OCI-LY7 (cell line): ENCODE measurements around the gene GNG5. TPM values are rescaled to one million over a fixed set of nuclear protein-coding genes. Genes with fewer than 3 reads are reported as not detected.
A peak's percentile ranks its signal among the peaks of the same experiment; 100 is the strongest.

ENCODE experiments used
- BruUV-seq: library from RNA; stranded (reverse); fragments of 400-500 nt; replicated peaks from 2 replicates; lab custom pipeline; 2021; lab: Mats Ljungman, UMichigan
- CTCF ChIA-PET: fragments of 300-600 bp; sonication (Branson Sonifier 250); formaldehyde crosslinking; loops from one replicate; lab custom pipeline; 2022; ENCODE audit warnings: antibody characterized with exemption; ENCODE audit not compliant: unreplicated experiment; lab: Charles Lee
- POLR2A ChIA-PET: fragments of 300-600 bp; sonication (Branson Sonifier 250); formaldehyde crosslinking; loops from one replicate; lab custom pipeline; 2022; ENCODE audit warnings: antibody characterized with exemption; lab: Charles Lee
- DNase-seq: peaks from one replicate; pipeline ENCODE4 v3.0.0-alpha.2; 2015; ENCODE audit warnings: low spot score
- H2AFZ ChIP-seq: fragments of 200-600 bp; sonication (generic), shearing (Covaris generic); 2 replicates; pipeline ENCODE4 v1.6.1; 2014; ENCODE audit warnings: mild to moderate bottlenecking, antibody characterized with exemption, low read length, moderate library complexity
- H3K27ac ChIP-seq: fragments of 200-600 bp; sonication (generic); 2 replicates; pipeline ENCODE4 v1.5.1; 2014; ENCODE audit warnings: mixed run types, low read depth, mild to moderate bottlenecking, moderate library complexity, low read length, inconsistent platforms; ENCODE audit not compliant: poor library complexity, severe bottlenecking
- H3K36me3 ChIP-seq: fragments of 200-600 bp; sonication (generic); 2 replicates; pipeline ENCODE4 v1.6.1; 2014; ENCODE audit warnings: mild to moderate bottlenecking, antibody characterized with exemption, low read length, moderate library complexity, mixed read lengths; ENCODE audit not compliant: insufficient read depth
- H3K4me1 ChIP-seq: fragments of 200-600 bp; sonication (generic); 2 replicates; pipeline ENCODE4 v1.5.1; 2014; ENCODE audit warnings: mild to moderate bottlenecking, low read length; ENCODE audit not compliant: insufficient read depth, poor library complexity, severe bottlenecking
- H3K4me2 ChIP-seq: fragments of 200-600 bp; sonication (generic); 2 replicates; pipeline ENCODE4 v1.6.1; 2014; ENCODE audit warnings: mild to moderate bottlenecking, low read length
- H3K4me3 ChIP-seq: fragments of 200-600 bp; sonication (generic); 2 replicates; pipeline ENCODE4 v1.5.1; 2014; ENCODE audit warnings: mild to moderate bottlenecking, low read depth, low read length; ENCODE audit not compliant: poor library complexity, severe bottlenecking
- H3K79me2 ChIP-seq: fragments of 200-600 bp; sonication (generic); 2 replicates; pipeline ENCODE4 v1.6.1; 2016; ENCODE audit warnings: low read depth, mild to moderate bottlenecking, low read length, moderate library complexity, mixed read lengths; ENCODE audit not compliant: insufficient read depth
- H3K9me2 ChIP-seq: fragments of 200-600 bp; sonication (generic); 2 replicates; pipeline ENCODE4 v1.6.1; 2016; ENCODE audit warnings: mild to moderate bottlenecking, low read length, mixed read lengths; ENCODE audit not compliant: insufficient read depth
- H3K9me3 ChIP-seq: fragments of 200-600 bp; sonication (generic); 2 replicates; pipeline ENCODE4 v1.6.1; 2014; ENCODE audit warnings: mild to moderate bottlenecking, mixed run types, low read length, mixed read lengths
- H4K20me1 ChIP-seq: fragments of 200-600 bp; sonication (generic); 2 replicates; pipeline ENCODE4 v1.6.1; 2014; ENCODE audit warnings: mild to moderate bottlenecking, antibody characterized with exemption, low read length, moderate library complexity, mixed read lengths; ENCODE audit not compliant: insufficient read depth
- EZH2phosphoT487 ChIP-seq: fragments of 200-600 bp; sonication (generic); IDR thresholded peaks from 2 replicates; pipeline ENCODE4 v1.6.1; 2018; ENCODE audit warnings: low read depth, borderline replicate concordance, mild to moderate bottlenecking, mixed run types, antibody characterized with exemption, low read length, moderate library complexity, mixed read lengths
- intact Hi-C: fragments of 100-400 bp; cut with micrococcal nuclease; formaldehyde crosslinking; loops from one replicate; pipeline ENCODE4 v1.10.0; 2022; ENCODE audit not compliant: unreplicated experiment
- total RNA-seq, 2 experiments: library from RNA; depleted of rRNA in 1 of 2; stranded (reverse); fragments of >200 nt in 1 of 2; shearing (Covaris generic) in 1 of 2; gene quantifications; 2 replicates each; pipeline ENCODE4 v1.2.3, GENCODE V29; 2014 to 2022
- TF ChIP-seq, protein P1 (sequence below): fragments of 200-600 bp; sonication (generic); conservative IDR thresholded peaks from 2 replicates; pipeline ENCODE4 v1.5.1; 2014; ENCODE audit warnings: mild to moderate bottlenecking, antibody characterized with exemption, low read length, moderate library complexity, mixed read lengths

The GNG5 gene
- total RNA-seq, 2 experiments from 2014 or later, result 45.1 to 115 TPM

DNA sequence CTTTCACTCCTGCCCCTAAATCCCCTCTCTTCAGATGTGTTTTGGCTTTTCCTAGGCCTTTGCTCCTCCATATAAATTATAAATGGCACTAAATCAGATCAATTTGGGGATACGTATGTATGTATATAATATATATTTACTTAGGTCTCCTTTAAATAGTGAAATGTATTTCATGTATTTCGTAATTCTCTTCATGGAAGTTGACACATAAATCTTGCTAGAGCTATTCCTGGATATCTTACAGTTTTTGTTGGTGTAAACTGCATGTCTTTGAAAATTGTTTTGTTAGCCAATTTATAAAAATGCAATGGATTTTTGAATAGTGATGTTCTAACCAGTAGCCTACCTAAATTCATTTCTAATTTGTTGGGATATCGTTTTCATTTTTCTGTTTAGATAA lies 18.3 kb downstream of the GNG5 start:
- Histone ChIP-seq H3K79me2 (peaks cover 25% of the 10 kb centered on the region; the same call in 1 of the 2 replicates), H3K9me2 (no peaks in the 10 kb centered on the region), H3K27ac (no peak overlapping the region), H3K36me3 (peaks cover 95% of the 10 kb centered on the region), H4K20me1 (no peaks in the 10 kb centered on the region), H2AFZ (no peak overlapping the region), H3K4me2 (no peak overlapping the region), H3K4me3 (no peak overlapping the region), H3K4me1 (no peaks in the 10 kb centered on the region), H3K9me3 (no peaks in the 10 kb centered on the region)
- intact Hi-C loops, result no loop called here
- ChIA-PET CTCF (no interaction called here), POLR2A (interaction anchor here (2.3 kb wide), 1 partner anchor 15 kb away, joined by 5 read pairs; no protein-coding TSS in a partner anchor)
- no TSS peak for BruUV-seq
- TF ChIP-seq EZH2phosphoT487, result no peak
- DNase-seq, result no peak

DNA sequence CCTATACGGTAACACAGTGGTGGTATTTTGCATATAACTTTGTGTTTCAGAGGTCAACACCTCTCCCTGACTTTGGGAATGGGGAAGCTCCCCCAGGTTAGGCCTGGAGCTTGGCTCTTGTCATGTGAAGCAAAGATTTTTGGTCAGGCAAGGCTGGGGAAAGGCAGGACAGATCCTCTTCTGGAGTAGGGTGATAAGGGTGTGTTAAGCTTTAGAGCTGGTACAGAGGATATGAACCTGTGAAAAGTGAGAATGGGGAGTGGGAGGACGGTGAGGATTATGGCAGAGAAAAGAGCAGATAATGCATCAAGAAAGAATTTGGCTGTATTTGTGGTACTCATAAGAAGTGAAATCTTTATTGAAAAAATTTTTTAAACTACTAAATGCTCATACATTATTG lies 25.1 kb downstream of the GNG5 start:
- Histone ChIP-seq H3K36me3 (peaks cover 52% of the 10 kb centered on the region), H3K4me1 (peaks cover 21% of the 10 kb centered on the region), H3K9me2 (no peaks in the 10 kb centered on the region), H3K9me3 (peaks cover 8% of the 10 kb centered on the region), H3K4me2 (peak overlapping the region; percentile 88), H3K4me3 (peak overlapping the region; percentile 77), H2AFZ (no peak overlapping the region), H3K79me2 (peaks cover 43% of the 10 kb centered on the region), H4K20me1 (0 out of 2 replicates have a peak, but pooled peaks cover 3% of the 10 kb centered on the region), H3K27ac (no peak overlapping the region)
- ChIA-PET CTCF (no interaction called here), POLR2A (interaction anchor here (0.7 to 3.9 kb wide), 10 partner anchors 9 to 404 kb away, joined by 3 to 43 read pairs (median 6); partner anchors contain the start of genes CTBS, GNG5, PRKACB and SAMD13)
- TF ChIP-seq, protein P1, sequence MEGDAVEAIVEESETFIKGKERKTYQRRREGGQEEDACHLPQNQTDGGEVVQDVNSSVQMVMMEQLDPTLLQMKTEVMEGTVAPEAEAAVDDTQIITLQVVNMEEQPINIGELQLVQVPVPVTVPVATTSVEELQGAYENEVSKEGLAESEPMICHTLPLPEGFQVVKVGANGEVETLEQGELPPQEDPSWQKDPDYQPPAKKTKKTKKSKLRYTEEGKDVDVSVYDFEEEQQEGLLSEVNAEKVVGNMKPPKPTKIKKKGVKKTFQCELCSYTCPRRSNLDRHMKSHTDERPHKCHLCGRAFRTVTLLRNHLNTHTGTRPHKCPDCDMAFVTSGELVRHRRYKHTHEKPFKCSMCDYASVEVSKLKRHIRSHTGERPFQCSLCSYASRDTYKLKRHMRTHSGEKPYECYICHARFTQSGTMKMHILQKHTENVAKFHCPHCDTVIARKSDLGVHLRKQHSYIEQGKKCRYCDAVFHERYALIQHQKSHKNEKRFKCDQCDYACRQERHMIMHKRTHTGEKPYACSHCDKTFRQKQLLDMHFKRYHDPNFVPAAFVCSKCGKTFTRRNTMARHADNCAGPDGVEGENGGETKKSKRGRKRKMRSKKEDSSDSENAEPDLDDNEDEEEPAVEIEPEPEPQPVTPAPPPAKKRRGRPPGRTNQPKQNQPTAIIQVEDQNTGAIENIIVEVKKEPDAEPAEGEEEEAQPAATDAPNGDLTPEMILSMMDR, result no peak
- no peak for TF ChIP-seq EZH2phosphoT487
- DNase-seq, result no peak
- no TSS peak for BruUV-seq
- intact Hi-C loops, result no loop called here

- POLR2A ChIA-PET, result interaction anchor here (0.8 to 3.9 kb wide), 17 partner anchors 9 to 336 kb away, joined by 3 to 43 read pairs (median 5); partner anchors contain the start of genes CTBS, GNG5, PRKACB and SAMD13
- H3K4me3 ChIP-seq, result peak overlapping the region; percentile 77
- intact Hi-C loops, result no loop called here
- peaks cover 21% of the 10 kb centered on the region for H3K4me1 ChIP-seq
- H3K9me2 ChIP-seq, result no peaks in the 10 kb centered on the region
- no TSS peak for BruUV-seq
- H3K4me2 ChIP-seq, result peak overlapping the region; percentile 88
- H3K27ac ChIP-seq, result no peak overlapping the region
- 0 out of 2 replicates have a peak, but pooled peaks cover 3% of the 10 kb centered on the region for H4K20me1 ChIP-seq
- peaks cover 8% of the 10 kb centered on the region for H3K9me3 ChIP-seq
- no peak for DNase-seq
- TF ChIP-seq, protein P1, result no peak
- H2AFZ ChIP-seq, result no peak overlapping the region
- H3K36me3 ChIP-seq, result peaks cover 46% of the 10 kb centered on the region
- CTCF ChIA-PET, result interaction anchor here (1.4 kb wide), 1 partner anchor 93 kb away, joined by 3 read pairs; no protein-coding TSS in a partner anchor
- H3K79me2 ChIP-seq, result peaks cover 39% of the 10 kb centered on the region
Measured at GRCh38 chr1:84480650-84481049, 25.7 kb downstream of the GNG5 start.
